ENCODE results near the gene RAB36. TPM values are rescaled to one million over a fixed set of nuclear protein-coding genes. Genes with fewer than 3 reads are reported as not detected.

Gene RAB36
- total RNA-seq, 1 donor from 2014 or later, result 2.2 TPM

- Mint-ChIP-seq H3K27me3 (ENCODE audit: unreplicated experiment) (peaks cover 10% of the 10 kb centered on the region), H3K36me3 (ENCODE audit: low read depth, unreplicated experiment) (no peaks in the 10 kb centered on the region), H3K4me3 (ENCODE audit: unreplicated experiment) (no peak overlapping the region), H3K9me3 (ENCODE audit: unreplicated experiment) (no peaks in the 10 kb centered on the region), H3K4me1 (ENCODE audit: unreplicated experiment) (no peaks in the 10 kb centered on the region), H3K27ac (ENCODE audit: unreplicated experiment) (no peak overlapping the region)
- no peak for DNase-seq (ENCODE audit: low spot score)
- TF ChIP-seq CTCF (IDR thresholded peaks at IDR 0.05; ENCODE audit: unreplicated experiment), result no peak
These were observed 38.9 kb upstream of the RAB36 start for GRCh38 chr22:23106344-23106743.

GRCh38 chr22:23106906-23107367 is 38.3 kb upstream of the RAB36 start:
- peaks cover 10% of the 10 kb centered on the region for H3K27me3 Mint-ChIP-seq (ENCODE audit: unreplicated experiment)
- no peak for DNase-seq (ENCODE audit: low spot score)
- H3K27ac Mint-ChIP-seq (ENCODE audit: unreplicated experiment), result no peak overlapping the region
- H3K9me3 Mint-ChIP-seq (ENCODE audit: unreplicated experiment), result no peaks in the 10 kb centered on the region
- H3K36me3 Mint-ChIP-seq (ENCODE audit: low read depth, unreplicated experiment), result no peaks in the 10 kb centered on the region
- TF ChIP-seq CTCF (IDR thresholded peaks at IDR 0.05; ENCODE audit: unreplicated experiment), result no peak
- H3K4me1 Mint-ChIP-seq (ENCODE audit: unreplicated experiment), result no peaks in the 10 kb centered on the region
- H3K4me3 Mint-ChIP-seq (ENCODE audit: unreplicated experiment), result no peak overlapping the region

- no peak for DNase-seq (ENCODE audit: low spot score)
- H3K4me3 Mint-ChIP-seq (ENCODE audit: unreplicated experiment), result no peak overlapping the region
- H3K4me1 Mint-ChIP-seq (ENCODE audit: unreplicated experiment), result peaks cover 3% of the 10 kb centered on the region
- TF ChIP-seq CTCF (IDR thresholded peaks at IDR 0.05; ENCODE audit: unreplicated experiment), result no peak
- H3K27me3 Mint-ChIP-seq (ENCODE audit: unreplicated experiment), result peaks cover 10% of the 10 kb centered on the region
- H3K9me3 Mint-ChIP-seq (ENCODE audit: unreplicated experiment), result no peaks in the 10 kb centered on the region
- H3K36me3 Mint-ChIP-seq (ENCODE audit: low read depth, unreplicated experiment), result no peaks in the 10 kb centered on the region
- no peak overlapping the region for H3K27ac Mint-ChIP-seq (ENCODE audit: unreplicated experiment)
These were observed 37.6 kb upstream of the RAB36 start for GRCh38 chr22:23107487-23108248.

GRCh38 chr22:23108249-23109078 is 36.8 kb upstream of the RAB36 start:
- Mint-ChIP-seq H3K27me3 (ENCODE audit: unreplicated experiment) (peaks cover 10% of the 10 kb centered on the region), H3K9me3 (ENCODE audit: unreplicated experiment) (no peaks in the 10 kb centered on the region), H3K4me3 (ENCODE audit: unreplicated experiment) (no peak overlapping the region), H3K27ac (ENCODE audit: unreplicated experiment) (no peak overlapping the region), H3K36me3 (ENCODE audit: low read depth, unreplicated experiment) (no peaks in the 10 kb centered on the region), H3K4me1 (ENCODE audit: unreplicated experiment) (peaks cover 7% of the 10 kb centered on the region)
- no peak for DNase-seq (ENCODE audit: low spot score)
- TF ChIP-seq CTCF (IDR thresholded peaks at IDR 0.05; ENCODE audit: unreplicated experiment), result no peak

- TF ChIP-seq CTCF (IDR thresholded peaks at IDR 0.05; ENCODE audit: unreplicated experiment), result no peak
- H3K4me1 Mint-ChIP-seq (ENCODE audit: unreplicated experiment), result peaks cover 7% of the 10 kb centered on the region
- H3K4me3 Mint-ChIP-seq (ENCODE audit: unreplicated experiment), result no peak overlapping the region
- H3K27me3 Mint-ChIP-seq (ENCODE audit: unreplicated experiment), result peaks cover 10% of the 10 kb centered on the region
- DNase-seq (ENCODE audit: low spot score), result no peak
- no peaks in the 10 kb centered on the region for H3K36me3 Mint-ChIP-seq (ENCODE audit: low read depth, unreplicated experiment)
- no peaks in the 10 kb centered on the region for H3K9me3 Mint-ChIP-seq (ENCODE audit: unreplicated experiment)
- no peak overlapping the region for H3K27ac Mint-ChIP-seq (ENCODE audit: unreplicated experiment)
These were observed 36.3 kb upstream of the RAB36 start for GRCh38 chr22:23109079-23109347.

All from endothelial cell (in vitro differentiated cells).